ENCODE results near the gene LPCAT1.

- TF ChIP-seq POLR2A (IDR thresholded peaks at IDR 0.05; ENCODE audit: low read depth, low read length) (no peak), POLR2AphosphoS5 (IDR thresholded peaks at IDR 0.05; ENCODE audit: low read depth, low read length) (no peak), TAF1 (IDR thresholded peaks at IDR 0.05; ENCODE audit: borderline replicate concordance, low read depth, low read length) (no peak)
Measured at GRCh38 chr5:1568201-1568979, 44.6 kb upstream of the LPCAT1 start.
